ENCODE results near the gene UMPS.

DNA sequence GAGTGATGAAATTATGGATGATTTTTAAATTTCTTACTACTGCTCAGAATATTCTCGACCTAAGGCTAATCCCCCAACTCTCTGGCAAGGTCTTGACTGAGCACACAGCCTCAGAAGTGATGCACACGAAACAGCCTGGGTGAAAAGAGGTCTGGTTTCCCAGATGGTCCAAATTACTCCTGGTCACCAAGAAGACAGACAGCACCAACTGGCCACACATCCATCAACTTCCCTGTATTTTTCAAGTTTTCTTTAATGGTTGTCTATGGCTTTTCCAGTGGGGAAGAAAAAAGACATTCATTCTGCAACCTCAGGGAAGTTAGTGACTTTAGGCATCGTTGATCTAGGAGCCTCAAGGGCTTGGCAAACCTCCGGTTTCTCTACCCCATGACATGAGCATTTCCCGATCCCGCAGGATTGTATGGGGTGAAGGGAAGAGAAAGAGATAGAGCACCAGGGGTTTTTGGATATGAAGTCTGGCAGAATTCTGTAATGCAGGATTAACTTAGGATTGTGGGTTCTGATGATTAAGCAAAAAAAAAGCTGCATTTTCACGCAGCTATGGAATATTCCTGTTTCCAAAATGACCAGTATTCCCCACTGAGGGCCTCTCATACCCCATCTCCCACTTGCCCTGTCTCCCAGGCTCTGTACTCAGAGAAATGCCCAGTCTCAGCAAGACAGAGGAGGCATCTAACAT is 62.2 kb downstream of the UMPS start:
- TF ChIP-seq POLR2A (IDR thresholded peaks at IDR 0.05) = no peak
- TF ChIP-seq, protein P1, sequence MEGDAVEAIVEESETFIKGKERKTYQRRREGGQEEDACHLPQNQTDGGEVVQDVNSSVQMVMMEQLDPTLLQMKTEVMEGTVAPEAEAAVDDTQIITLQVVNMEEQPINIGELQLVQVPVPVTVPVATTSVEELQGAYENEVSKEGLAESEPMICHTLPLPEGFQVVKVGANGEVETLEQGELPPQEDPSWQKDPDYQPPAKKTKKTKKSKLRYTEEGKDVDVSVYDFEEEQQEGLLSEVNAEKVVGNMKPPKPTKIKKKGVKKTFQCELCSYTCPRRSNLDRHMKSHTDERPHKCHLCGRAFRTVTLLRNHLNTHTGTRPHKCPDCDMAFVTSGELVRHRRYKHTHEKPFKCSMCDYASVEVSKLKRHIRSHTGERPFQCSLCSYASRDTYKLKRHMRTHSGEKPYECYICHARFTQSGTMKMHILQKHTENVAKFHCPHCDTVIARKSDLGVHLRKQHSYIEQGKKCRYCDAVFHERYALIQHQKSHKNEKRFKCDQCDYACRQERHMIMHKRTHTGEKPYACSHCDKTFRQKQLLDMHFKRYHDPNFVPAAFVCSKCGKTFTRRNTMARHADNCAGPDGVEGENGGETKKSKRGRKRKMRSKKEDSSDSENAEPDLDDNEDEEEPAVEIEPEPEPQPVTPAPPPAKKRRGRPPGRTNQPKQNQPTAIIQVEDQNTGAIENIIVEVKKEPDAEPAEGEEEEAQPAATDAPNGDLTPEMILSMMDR (IDR thresholded peaks at IDR 0.05) = no peak

Data from ovary (tissue), 3 donors.